Measurements from ENCODE around the gene C15orf40.

The C15orf40 gene

DNA sequence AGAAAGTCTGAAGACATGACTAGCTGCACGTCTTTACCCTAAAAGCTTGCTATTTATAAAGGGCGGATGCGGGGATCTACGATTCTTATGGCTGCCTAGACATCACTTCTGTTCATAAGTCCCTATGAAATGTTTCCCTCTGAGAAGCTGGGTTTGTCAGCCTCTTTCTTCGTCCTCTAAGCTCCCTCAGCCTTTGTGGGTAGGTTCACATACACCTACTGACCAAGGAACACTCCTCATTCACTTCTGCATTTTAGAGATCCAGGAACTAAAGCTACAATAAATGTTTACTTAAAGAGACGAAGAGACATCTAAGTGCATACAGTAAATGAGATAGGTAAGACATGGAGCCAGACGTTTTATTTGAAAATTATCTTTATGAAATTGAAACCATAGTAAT lies 42.1 kb downstream of the C15orf40 start:
- Histone ChIP-seq H3K4me3 (ENCODE audit: low read length) (no peak overlapping the region), H3K9me3 (ENCODE audit: insufficient read depth, low read depth, low read length) (no peaks in the 10 kb centered on the region), H3K9ac (ENCODE audit: low read depth, low read length) (no peak overlapping the region), H3K27ac (ENCODE audit: low read length) (no peak overlapping the region), H3K27me3 (ENCODE audit: insufficient read depth, low read length) (no peaks in the 10 kb centered on the region), H3K36me3 (ENCODE audit: insufficient read depth, low read depth, low read length) (no peaks in the 10 kb centered on the region), H3K4me1 (ENCODE audit: insufficient read depth, low read length) (no peaks in the 10 kb centered on the region)

- peaks cover 10% of the 10 kb centered on the region; the same call in 1 of the 2 replicates for H3K4me1 ChIP-seq (ENCODE audit: insufficient read depth, low read length)
- H3K9me3 ChIP-seq (ENCODE audit: insufficient read depth, low read depth, low read length): no peaks in the 10 kb centered on the region
- H3K27ac ChIP-seq (ENCODE audit: low read length): no peak overlapping the region
These were observed 43.4 kb downstream of the C15orf40 start for GRCh38 chr15:82968066-82968465.

GRCh38 chr15:82966671-82967071 lies 44.8 kb downstream of the C15orf40 start:
- H3K4me1 ChIP-seq (ENCODE audit: insufficient read depth, low read length): peaks cover 10% of the 10 kb centered on the region; the same call in 1 of the 2 replicates
- no peak overlapping the region for H3K27ac ChIP-seq (ENCODE audit: low read length)
- H3K27me3 ChIP-seq (ENCODE audit: insufficient read depth, low read length): no peaks in the 10 kb centered on the region
- H3K9me3 ChIP-seq (ENCODE audit: insufficient read depth, low read depth, low read length): no peaks in the 10 kb centered on the region
- no peak overlapping the region for H3K4me3 ChIP-seq (ENCODE audit: low read length)
- H3K9ac ChIP-seq (ENCODE audit: low read depth, low read length): no peak overlapping the region
- H3K36me3 ChIP-seq (ENCODE audit: insufficient read depth, low read depth, low read length): no peaks in the 10 kb centered on the region

More at GRCh38 chr15:82968066-82968465, 43.4 kb downstream of the C15orf40 start:
- no peak overlapping the region for H3K4me3 ChIP-seq (ENCODE audit: low read length)
- H3K27me3 ChIP-seq (ENCODE audit: insufficient read depth, low read length): no peaks in the 10 kb centered on the region
- H3K9ac ChIP-seq (ENCODE audit: low read depth, low read length): no peak overlapping the region
- no peaks in the 10 kb centered on the region for H3K36me3 ChIP-seq (ENCODE audit: insufficient read depth, low read depth, low read length)

- H3K36me3 ChIP-seq (ENCODE audit: insufficient read depth, low read depth, low read length): no peaks in the 10 kb centered on the region
- no peaks in the 10 kb centered on the region for H3K9me3 ChIP-seq (ENCODE audit: insufficient read depth, low read depth, low read length)
- no peak overlapping the region for H3K9ac ChIP-seq (ENCODE audit: low read depth, low read length)
- no peaks in the 10 kb centered on the region for H3K27me3 ChIP-seq (ENCODE audit: insufficient read depth, low read length)
- H3K4me1 ChIP-seq (ENCODE audit: insufficient read depth, low read length): peaks cover 10% of the 10 kb centered on the region; the same call in 1 of the 2 replicates
- no peak overlapping the region for H3K27ac ChIP-seq (ENCODE audit: low read length)
- no peak overlapping the region for H3K4me3 ChIP-seq (ENCODE audit: low read length)
These were observed 46.5 kb downstream of the C15orf40 start for GRCh38 chr15:82964890-82965289.

DNA sequence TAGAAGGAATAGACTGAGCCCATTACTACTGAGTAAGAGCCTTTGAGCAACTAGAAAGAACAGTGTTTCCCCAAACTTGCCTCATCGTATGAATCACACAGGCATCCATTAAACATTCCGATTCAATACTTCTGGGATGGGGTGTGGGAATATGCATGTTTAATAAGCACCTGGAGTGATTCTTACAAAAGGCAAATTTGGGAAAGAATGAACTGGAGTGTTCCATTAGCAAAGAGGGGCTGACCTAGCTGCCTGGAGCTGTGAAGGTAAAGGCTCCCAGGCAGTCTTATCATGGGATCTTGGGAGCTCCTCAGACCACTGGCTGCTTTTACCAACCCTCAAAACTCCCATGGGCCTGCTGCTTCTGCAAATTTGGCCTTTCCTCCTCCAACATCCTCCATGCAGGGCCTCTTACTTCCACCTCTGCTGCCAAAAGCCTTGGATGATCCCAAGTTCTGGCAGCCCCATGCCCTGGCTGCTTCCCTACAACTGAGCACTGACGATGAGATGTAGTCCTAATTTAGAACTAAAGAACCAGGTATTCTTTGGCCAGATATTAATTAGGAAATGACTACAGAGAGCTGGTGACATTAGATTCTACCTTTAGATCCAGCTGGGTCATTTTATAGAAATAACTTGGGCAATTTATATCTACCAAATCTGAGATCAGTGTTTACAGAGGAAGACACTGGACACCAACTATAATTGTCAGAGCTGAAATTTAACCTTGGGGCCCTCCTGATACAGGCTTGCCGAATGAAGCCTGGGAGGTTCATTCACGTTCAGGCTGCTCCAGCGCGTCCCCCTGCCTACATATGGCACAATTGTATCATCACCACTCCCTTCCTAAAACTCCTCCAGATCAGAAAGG lies 47.7 kb downstream of the C15orf40 start:
- Histone ChIP-seq H3K27ac (ENCODE audit: low read length) (peak overlapping the region; percentile 7), H3K27me3 (ENCODE audit: insufficient read depth, low read length) (no peaks in the 10 kb centered on the region), H3K4me3 (ENCODE audit: low read length) (peak overlapping the region; percentile 36; the same call in 1 of the 2 replicates), H3K4me1 (ENCODE audit: insufficient read depth, low read length) (peaks cover 10% of the 10 kb centered on the region; the same call in 1 of the 2 replicates), H3K9ac (ENCODE audit: low read depth, low read length) (peak overlapping the region; percentile 55; the same call in 1 of the 2 replicates), H3K36me3 (ENCODE audit: insufficient read depth, low read depth, low read length) (no peaks in the 10 kb centered on the region), H3K9me3 (ENCODE audit: insufficient read depth, low read depth, low read length) (no peaks in the 10 kb centered on the region)

DNA sequence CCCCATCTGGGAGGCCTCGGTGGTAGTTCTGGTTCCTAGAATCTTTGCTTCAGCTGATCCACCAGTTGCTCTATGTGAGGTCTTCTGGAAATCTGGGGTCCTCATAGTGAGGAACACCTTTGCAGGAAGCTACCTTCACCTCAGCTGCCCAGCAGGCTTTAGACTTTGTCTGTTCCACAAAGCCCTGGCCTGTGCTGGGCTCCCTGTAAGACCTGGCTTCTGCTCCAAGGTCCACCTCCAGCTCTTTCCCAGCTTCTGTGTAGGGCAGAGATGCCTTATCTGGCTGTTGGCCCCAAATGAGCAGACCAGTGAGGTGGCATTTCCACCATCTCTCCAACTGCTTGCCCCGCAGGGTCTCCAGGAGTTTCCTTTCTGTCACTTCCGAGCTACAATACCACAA lies 50.7 kb downstream of the C15orf40 start:
- Histone ChIP-seq H3K27ac (ENCODE audit: low read length) (no peak overlapping the region), H3K4me3 (ENCODE audit: low read length) (no peak overlapping the region), H3K9ac (ENCODE audit: low read depth, low read length) (no peak overlapping the region), H3K27me3 (ENCODE audit: insufficient read depth, low read length) (no peaks in the 10 kb centered on the region), H3K9me3 (ENCODE audit: insufficient read depth, low read depth, low read length) (no peaks in the 10 kb centered on the region), H3K4me1 (ENCODE audit: insufficient read depth, low read length) (peaks cover 10% of the 10 kb centered on the region; the same call in 1 of the 2 replicates), H3K36me3 (ENCODE audit: insufficient read depth, low read depth, low read length) (no peaks in the 10 kb centered on the region)

DNA sequence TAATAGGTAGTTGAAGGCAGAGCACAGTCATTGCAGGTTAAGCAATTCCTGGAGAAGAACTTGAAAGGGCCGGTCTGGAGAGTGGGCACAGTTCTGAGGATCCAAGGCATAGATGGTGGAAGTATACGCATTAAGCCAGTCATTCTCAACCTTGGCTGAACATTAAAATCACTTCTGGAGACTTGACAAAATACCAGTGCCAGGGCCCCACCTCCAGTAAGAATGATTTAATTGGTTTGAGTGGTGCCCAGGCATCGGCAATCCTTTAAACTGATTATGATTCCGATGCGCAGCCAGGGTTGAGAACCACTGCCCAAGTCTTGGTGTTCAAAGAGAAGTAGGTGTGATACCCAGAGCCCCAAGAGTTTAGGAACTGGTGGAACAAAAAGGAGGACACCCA lies 52.0 kb downstream of the C15orf40 start:
- Histone ChIP-seq H3K27ac (ENCODE audit: low read length) (no peak overlapping the region), H3K27me3 (ENCODE audit: insufficient read depth, low read length) (no peaks in the 10 kb centered on the region), H3K36me3 (ENCODE audit: insufficient read depth, low read depth, low read length) (no peaks in the 10 kb centered on the region), H3K4me3 (ENCODE audit: low read length) (no peak overlapping the region), H3K9ac (ENCODE audit: low read depth, low read length) (no peak overlapping the region), H3K4me1 (ENCODE audit: insufficient read depth, low read length) (peaks cover 10% of the 10 kb centered on the region; the same call in 1 of the 2 replicates), H3K9me3 (ENCODE audit: insufficient read depth, low read depth, low read length) (no peaks in the 10 kb centered on the region)

DNA sequence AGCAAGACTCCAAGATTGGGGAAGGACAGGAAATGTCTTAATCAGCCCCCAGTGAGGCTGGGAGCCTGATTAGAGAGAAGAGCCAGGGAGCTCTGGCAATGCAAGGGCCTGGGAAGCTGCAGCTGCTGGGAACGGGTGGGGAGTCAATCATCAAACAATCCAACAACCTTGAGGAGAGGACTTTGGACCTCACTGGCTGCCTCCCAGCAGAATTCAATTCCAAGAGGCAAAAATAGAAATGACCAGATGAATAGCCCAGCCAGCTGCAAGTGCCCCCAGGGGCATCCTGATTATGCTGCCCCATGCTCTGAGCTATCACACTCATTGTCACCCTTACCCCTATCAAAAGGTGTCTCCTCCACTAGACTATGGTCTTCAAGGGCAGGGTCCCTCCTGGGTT lies 52.8 kb downstream of the C15orf40 start:
- Histone ChIP-seq H3K4me1 (ENCODE audit: insufficient read depth, low read length) (peaks cover 5% of the 10 kb centered on the region; the same call in 1 of the 2 replicates), H3K27me3 (ENCODE audit: insufficient read depth, low read length) (no peaks in the 10 kb centered on the region), H3K9me3 (ENCODE audit: insufficient read depth, low read depth, low read length) (no peaks in the 10 kb centered on the region), H3K36me3 (ENCODE audit: insufficient read depth, low read depth, low read length) (no peaks in the 10 kb centered on the region), H3K4me3 (ENCODE audit: low read length) (no peak overlapping the region), H3K9ac (ENCODE audit: low read depth, low read length) (no peak overlapping the region), H3K27ac (ENCODE audit: low read length) (no peak overlapping the region)

DNA sequence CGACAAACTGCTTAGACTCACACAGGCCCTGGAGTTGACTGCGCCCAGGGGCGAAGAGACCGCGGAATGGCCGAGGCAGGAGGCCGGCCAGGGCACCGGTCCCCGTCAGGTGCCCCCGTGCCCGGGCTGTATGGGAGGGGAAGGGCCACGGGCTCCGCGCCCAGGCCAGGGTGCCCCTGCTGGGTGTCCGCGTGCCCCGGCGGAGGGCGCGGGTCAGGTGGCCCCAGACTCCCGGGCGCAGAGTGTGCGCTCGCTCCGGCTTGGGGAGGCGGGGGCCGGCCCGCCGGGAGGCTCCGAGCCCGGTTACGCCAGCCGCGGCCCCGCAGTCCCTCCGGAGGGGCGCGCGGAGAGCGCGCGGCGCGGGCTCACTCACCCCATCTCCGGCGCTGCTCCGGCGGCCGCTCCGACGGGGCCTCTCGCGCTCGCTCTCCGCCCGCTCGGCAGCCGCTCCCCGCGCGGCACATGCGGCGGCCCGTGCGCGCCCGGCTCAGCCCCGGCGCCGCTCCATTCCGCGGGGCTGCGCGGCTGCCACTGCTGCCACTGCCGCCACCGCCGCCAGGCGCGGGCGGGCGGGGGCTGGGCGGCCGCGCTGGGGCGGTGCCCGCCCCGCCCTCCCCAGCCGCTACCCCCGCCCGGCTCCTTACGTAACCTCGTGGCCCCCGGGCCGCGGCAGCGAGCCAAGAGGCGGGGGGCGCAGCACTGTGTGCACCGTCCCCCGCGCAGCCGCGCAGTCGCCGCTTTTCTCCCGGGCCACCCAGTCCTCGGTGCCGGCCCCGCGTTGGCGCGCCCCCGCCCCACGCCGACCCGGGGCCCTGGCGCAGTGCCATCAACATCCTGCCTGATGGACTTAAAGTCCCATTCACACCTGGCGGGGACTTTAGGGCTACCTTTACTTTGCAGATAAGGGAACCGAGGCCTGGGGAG lies 59.0 kb downstream of the C15orf40 start, which contains the start of gene HOMER2:
Gene HOMER2, minus strand, starts transcription at position 563 of the 924 bp plus-strand sequence. Its CDS starts 185 bp downstream, at position 378.
- no peak within 1 kb of the TSS for H3K27ac ChIP-seq (ENCODE audit: low read length)
- H3K4me3 ChIP-seq (ENCODE audit: low read length): peak within 1 kb of the TSS; percentile 79
- peaks cover 44% of the 10 kb centered on the region for H3K27me3 ChIP-seq (ENCODE audit: insufficient read depth, low read length)
- H3K9ac ChIP-seq (ENCODE audit: low read depth, low read length): peak within 1 kb of the TSS; percentile 68
- no peaks in the 10 kb centered on the region for H3K4me1 ChIP-seq (ENCODE audit: insufficient read depth, low read length)
- no peaks in the 10 kb centered on the region for H3K36me3 ChIP-seq (ENCODE audit: insufficient read depth, low read depth, low read length)
- H3K9me3 ChIP-seq (ENCODE audit: insufficient read depth, low read depth, low read length): no peaks in the 10 kb centered on the region

DNA sequence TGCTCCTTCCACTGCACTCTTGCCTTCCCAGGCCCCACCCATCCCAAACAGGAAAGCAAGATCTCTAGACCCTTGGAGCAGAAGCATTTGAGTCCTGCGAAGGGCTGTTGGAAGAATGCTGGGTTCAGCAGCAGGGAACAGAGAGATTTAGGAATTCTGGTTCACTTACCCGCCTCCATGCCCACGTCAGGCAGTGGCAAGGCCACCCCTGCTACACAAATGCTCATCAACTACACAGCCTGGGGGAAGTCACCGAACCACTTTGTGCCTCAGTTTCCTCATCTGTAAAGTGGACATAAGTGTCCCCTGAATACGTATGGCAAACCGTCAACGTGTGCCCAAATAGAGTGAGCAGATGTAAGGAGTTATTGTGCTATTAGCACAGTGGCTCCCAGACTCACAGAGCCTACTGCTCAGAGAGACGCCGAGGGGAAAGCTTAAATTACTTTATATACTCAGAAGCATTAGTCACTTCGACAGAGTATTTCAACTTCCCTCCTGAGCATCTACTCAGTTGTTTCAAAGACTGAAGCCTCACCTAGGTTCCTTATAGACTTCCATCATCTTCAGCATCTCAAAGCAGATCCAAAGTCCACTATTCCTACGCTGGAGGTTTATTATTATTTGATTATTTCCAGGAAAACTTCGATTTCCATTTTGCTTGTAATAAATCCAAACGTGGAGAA lies 59.8 kb downstream of the C15orf40 start:
- no peaks in the 10 kb centered on the region for H3K9me3 ChIP-seq (ENCODE audit: insufficient read depth, low read depth, low read length)
- peak overlapping the region; percentile 68 for H3K9ac ChIP-seq (ENCODE audit: low read depth, low read length)
- no peaks in the 10 kb centered on the region for H3K36me3 ChIP-seq (ENCODE audit: insufficient read depth, low read depth, low read length)
- H3K4me1 ChIP-seq (ENCODE audit: insufficient read depth, low read length): no peaks in the 10 kb centered on the region
- peak overlapping the region; percentile 79 for H3K4me3 ChIP-seq (ENCODE audit: low read length)
- H3K27me3 ChIP-seq (ENCODE audit: insufficient read depth, low read length): peaks cover 44% of the 10 kb centered on the region
- H3K27ac ChIP-seq (ENCODE audit: low read length): no peak overlapping the region

GRCh38 chr15:82950746-82951370 lies 60.6 kb downstream of the C15orf40 start:
- H3K4me3 ChIP-seq (ENCODE audit: low read length): no peak overlapping the region
- no peak overlapping the region for H3K9ac ChIP-seq (ENCODE audit: low read depth, low read length)
- no peak overlapping the region for H3K27ac ChIP-seq (ENCODE audit: low read length)
- peaks cover 44% of the 10 kb centered on the region for H3K27me3 ChIP-seq (ENCODE audit: insufficient read depth, low read length)
- no peaks in the 10 kb centered on the region for H3K4me1 ChIP-seq (ENCODE audit: insufficient read depth, low read length)
- H3K36me3 ChIP-seq (ENCODE audit: insufficient read depth, low read depth, low read length): no peaks in the 10 kb centered on the region
- no peaks in the 10 kb centered on the region for H3K9me3 ChIP-seq (ENCODE audit: insufficient read depth, low read depth, low read length)

All from iPS-20b (cell line).